GM12878 (cell line): ENCODE data around the gene FUT7.

Experiments used
- CTCF ChIP-seq, 3 experiments: IDR thresholded peaks in 2 of 3; conservative IDR thresholded peaks in 1 of 3; 2 replicates each; pipeline ENCODE4 v1.5.1; 2011; ENCODE audit warnings: low read depth in 3 of 3, low read length in 3 of 3, mild to moderate bottlenecking in 3 of 3, control low read depth in 2 of 3, moderate library complexity in 2 of 3, inconsistent platforms in 1 of 3, mixed read lengths in 1 of 3; ENCODE audit not compliant: control insufficient read depth in 2 of 3, insufficient read depth in 1 of 3; ENCODE audit errors: extremely low read depth in 1 of 3
- DPF2 ChIP-seq: fragments of 450-650 bp; IDR thresholded peaks from 2 replicates; pipeline ENCODE4 v1.6.1; 2017; ENCODE audit warnings: mild to moderate bottlenecking
- EZH2 ChIP-seq: IDR thresholded peaks from 2 replicates; pipeline ENCODE4 v1.6.1; 2012; ENCODE audit warnings: low read depth, mild to moderate bottlenecking, control low read depth, inconsistent platforms, low read length, borderline replicate concordance; ENCODE audit not compliant: control insufficient read depth
- MYC ChIP-seq: IDR thresholded peaks from 2 replicates; pipeline ENCODE4 v1.6.1; 2011; ENCODE audit warnings: mild to moderate bottlenecking, low read length, moderate library complexity, inconsistent platforms; ENCODE audit not compliant: insufficient read depth, insufficient replicate concordance, insufficient read length, severe bottlenecking
- POLR2A ChIP-seq: IDR thresholded peaks from 2 replicates; pipeline ENCODE4 v1.6.1; 2011; ENCODE audit warnings: low read depth, mild to moderate bottlenecking, low read length
- POLR2AphosphoS5 ChIP-seq: IDR thresholded peaks from 2 replicates; pipeline ENCODE4 v1.6.1; 2011; ENCODE audit warnings: mild to moderate bottlenecking, low read length, inconsistent platforms
- RAD51 ChIP-seq: fragments of 450-650 bp; IDR thresholded peaks from 2 replicates; pipeline ENCODE4 v1.6.1; 2016; ENCODE audit warnings: moderate library complexity, mild to moderate bottlenecking, inconsistent platforms
- ZBTB33 ChIP-seq: fragments of 450-650 bp; IDR thresholded peaks from 2 replicates; pipeline ENCODE4 v1.6.1; 2017; ENCODE audit warnings: mild to moderate bottlenecking

GRCh38 chr9:137050570-137050969, 18.7 kb upstream of the FUT7 start:
- TF ChIP-seq POLR2A (no peak), CTCF (IDR thresholded peaks at IDR 0.05 in 2 of 3, conservative IDR thresholded peaks at IDR 0.05 in 1 of 3; ENCODE audit: control insufficient read depth in 2 of 3, extremely low read depth in 1 of 3, insufficient read depth in 1 of 3, low read depth in 3 of 3, low read length in 3 of 3) (no peak), EZH2 (no peak), POLR2AphosphoS5 (no peak), ZBTB33 (no peak), RAD51 (no peak), MYC (no peak), DPF2 (no peak)
